PFSK-1 (cell line): ENCODE measurements around the gene TULP1.

Experiments used
- FOXP2 ChIP-seq: optimal IDR thresholded peaks from 2 replicates; pipeline ENCODE3; 2011; ENCODE audit warnings: borderline replicate concordance, control low read depth, inconsistent platforms; ENCODE audit not compliant: insufficient read depth; ENCODE audit errors: extremely low read length, extremely low read depth
- POLR2AphosphoS5 ChIP-seq: IDR thresholded peaks from 2 replicates; pipeline ENCODE4 v1.6.1; 2012; ENCODE audit warnings: low read depth, mild to moderate bottlenecking, control low read depth, low read length, moderate library complexity
- REST ChIP-seq, 2 experiments: IDR thresholded peaks; 2 replicates each; pipeline versions ENCODE4 v1.6.1 to v1.8.0; 2011 to 2012; ENCODE audit warnings: low read depth in 2 of 2, low read length in 2 of 2, control low read depth in 1 of 2, inconsistent platforms in 1 of 2, mild to moderate bottlenecking in 1 of 2, moderate library complexity in 1 of 2; ENCODE audit not compliant: insufficient read depth in 1 of 2
- SIN3A ChIP-seq: IDR thresholded peaks from 2 replicates; pipeline ENCODE4 v1.6.1; 2012; ENCODE audit warnings: mild to moderate bottlenecking, low read length, moderate library complexity, borderline replicate concordance; ENCODE audit not compliant: insufficient read depth
- TAF1 ChIP-seq: IDR thresholded peaks from 2 replicates; pipeline ENCODE4 v1.6.1; 2012; ENCODE audit warnings: low read length, control low read depth, borderline replicate concordance; ENCODE audit not compliant: insufficient read depth

Gene TULP1

GRCh38 chr6:35510916-35511561 is 1.7 kb downstream of the TULP1 start:
- TF ChIP-seq REST (IDR thresholded peaks at IDR 0.05; ENCODE audit: insufficient read depth in 1 of 2, low read depth in 2 of 2, low read length in 2 of 2), result no peak
- no peak for TF ChIP-seq TAF1
- TF ChIP-seq POLR2AphosphoS5, result no peak
- TF ChIP-seq SIN3A, result no peak
- no peak for TF ChIP-seq FOXP2

- no peak for TF ChIP-seq SIN3A
- no peak for TF ChIP-seq REST (IDR thresholded peaks at IDR 0.05; ENCODE audit: insufficient read depth in 1 of 2, low read depth in 2 of 2, low read length in 2 of 2)
- TF ChIP-seq POLR2AphosphoS5, result no peak
- TF ChIP-seq TAF1, result no peak
- TF ChIP-seq FOXP2, result no peak
Measured at GRCh38 chr6:35508542-35508941, 4.2 kb downstream of the TULP1 start.

DNA sequence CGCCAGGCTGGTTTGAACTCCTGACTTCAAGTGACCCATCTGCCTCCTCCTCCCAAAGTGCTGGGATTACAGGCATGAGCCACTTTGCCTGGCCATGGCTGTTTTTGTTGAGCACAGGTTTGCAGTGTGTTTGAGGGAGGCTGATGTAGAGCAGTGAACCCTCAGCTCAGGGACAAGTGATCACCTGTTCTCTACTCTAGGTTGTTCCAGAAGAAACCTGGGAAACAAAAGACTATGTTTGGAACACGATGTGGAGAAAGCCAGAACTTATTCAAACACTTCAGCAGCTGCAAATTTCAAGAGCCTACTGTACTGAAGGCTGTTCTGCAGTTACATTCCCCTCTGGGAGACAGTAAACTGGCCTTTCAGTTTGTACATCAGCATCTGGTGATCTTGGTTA is 4.7 kb downstream of the TULP1 start:
- TF ChIP-seq REST (IDR thresholded peaks at IDR 0.05; ENCODE audit: insufficient read depth in 1 of 2, low read depth in 2 of 2, low read length in 2 of 2) (no peak), TAF1 (no peak), SIN3A (no peak), FOXP2 (no peak), POLR2AphosphoS5 (no peak)

- TF ChIP-seq SIN3A (no peak), REST (IDR thresholded peaks at IDR 0.05; ENCODE audit: insufficient read depth in 1 of 2, low read depth in 2 of 2, low read length in 2 of 2) (no peak), TAF1 (no peak), POLR2AphosphoS5 (no peak), FOXP2 (no peak)
Measured at GRCh38 chr6:35507221-35507620, 5.5 kb downstream of the TULP1 start.

- TF ChIP-seq POLR2AphosphoS5 (no peak), FOXP2 (no peak), SIN3A (no peak), TAF1 (no peak), REST (IDR thresholded peaks at IDR 0.05; ENCODE audit: insufficient read depth in 1 of 2, low read depth in 2 of 2, low read length in 2 of 2) (no peak)
Measured at GRCh38 chr6:35506536-35506935, 6.2 kb downstream of the TULP1 start.
